GM15510 (cell line): ENCODE results near the gene SC5D.

Experiments used
- POLR2A ChIP-seq: IDR thresholded peaks from 3 replicates; pipeline ENCODE4 v1.6.1; 2011; ENCODE audit warnings: borderline replicate concordance; ENCODE audit not compliant: insufficient read length; ENCODE audit errors: extremely low read depth

SC5D gene, protein sequence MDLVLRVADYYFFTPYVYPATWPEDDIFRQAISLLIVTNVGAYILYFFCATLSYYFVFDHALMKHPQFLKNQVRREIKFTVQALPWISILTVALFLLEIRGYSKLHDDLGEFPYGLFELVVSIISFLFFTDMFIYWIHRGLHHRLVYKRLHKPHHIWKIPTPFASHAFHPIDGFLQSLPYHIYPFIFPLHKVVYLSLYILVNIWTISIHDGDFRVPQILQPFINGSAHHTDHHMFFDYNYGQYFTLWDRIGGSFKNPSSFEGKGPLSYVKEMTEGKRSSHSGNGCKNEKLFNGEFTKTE

DNA sequence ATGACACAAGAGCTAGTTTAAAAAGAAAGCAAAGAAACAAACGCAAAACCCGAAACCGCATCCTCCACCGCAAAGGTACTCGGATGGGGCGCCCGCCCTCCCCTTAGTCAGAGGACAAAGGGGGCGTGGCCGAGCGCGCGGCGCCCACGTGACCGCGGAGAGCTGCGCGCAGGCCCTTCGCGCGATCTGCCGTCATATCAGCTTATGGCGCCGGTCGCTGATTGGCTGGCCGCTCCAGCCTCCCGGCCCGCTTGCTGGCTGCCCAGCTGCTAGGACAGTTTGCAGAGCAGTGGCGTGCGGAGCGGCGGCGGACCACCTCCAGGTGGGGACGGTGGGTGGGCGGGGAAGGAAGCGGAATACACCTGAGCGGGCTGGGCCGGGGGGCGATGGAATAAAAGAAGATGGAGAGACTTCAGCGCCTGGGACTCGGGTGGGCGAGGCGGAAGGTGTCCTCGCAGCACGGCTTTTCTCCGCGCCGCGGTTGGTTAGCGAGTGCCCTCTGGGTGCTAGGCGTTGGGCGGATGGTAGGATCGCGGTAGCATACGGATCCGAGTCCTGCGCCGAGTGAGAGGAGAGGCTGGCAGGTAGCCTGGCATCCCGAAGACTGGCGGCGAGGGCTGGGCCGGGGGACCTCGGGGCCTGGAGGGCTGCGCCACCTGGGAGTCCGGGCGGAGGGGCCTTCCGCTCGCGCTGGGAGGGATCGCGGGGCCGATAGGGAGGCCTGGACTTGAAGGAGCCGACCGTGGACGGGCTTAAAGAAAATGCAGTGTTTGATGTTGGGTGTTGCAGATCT lies at the start of gene SC5D:
SC5D (plus strand) TSS at position 277 of the 793 bp plus-strand sequence. CDS start 10,605 bp downstream, outside the sequence.
- TF ChIP-seq POLR2A = peak; percentile 92

DNA sequence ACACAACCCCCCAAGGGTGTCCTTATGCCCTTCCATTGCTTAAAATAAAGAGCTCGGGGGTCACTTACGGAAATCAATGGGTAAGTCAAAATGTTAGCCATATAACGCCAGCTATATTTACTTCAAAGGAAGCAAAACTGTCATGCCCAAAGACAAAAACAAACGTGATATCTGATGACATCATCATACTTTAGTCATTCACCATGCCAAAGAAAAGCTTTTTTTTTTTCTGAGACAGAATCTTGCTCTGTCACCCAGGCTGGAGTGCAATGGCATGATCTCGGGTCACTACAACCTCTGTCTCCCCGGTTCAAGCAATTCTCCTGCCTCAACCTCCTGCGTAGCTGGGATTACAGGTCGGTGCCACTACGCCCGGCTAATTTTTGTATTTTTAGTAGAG lies 47.7 kb upstream of the SC5D start:
- TF ChIP-seq POLR2A = no peak

DNA sequence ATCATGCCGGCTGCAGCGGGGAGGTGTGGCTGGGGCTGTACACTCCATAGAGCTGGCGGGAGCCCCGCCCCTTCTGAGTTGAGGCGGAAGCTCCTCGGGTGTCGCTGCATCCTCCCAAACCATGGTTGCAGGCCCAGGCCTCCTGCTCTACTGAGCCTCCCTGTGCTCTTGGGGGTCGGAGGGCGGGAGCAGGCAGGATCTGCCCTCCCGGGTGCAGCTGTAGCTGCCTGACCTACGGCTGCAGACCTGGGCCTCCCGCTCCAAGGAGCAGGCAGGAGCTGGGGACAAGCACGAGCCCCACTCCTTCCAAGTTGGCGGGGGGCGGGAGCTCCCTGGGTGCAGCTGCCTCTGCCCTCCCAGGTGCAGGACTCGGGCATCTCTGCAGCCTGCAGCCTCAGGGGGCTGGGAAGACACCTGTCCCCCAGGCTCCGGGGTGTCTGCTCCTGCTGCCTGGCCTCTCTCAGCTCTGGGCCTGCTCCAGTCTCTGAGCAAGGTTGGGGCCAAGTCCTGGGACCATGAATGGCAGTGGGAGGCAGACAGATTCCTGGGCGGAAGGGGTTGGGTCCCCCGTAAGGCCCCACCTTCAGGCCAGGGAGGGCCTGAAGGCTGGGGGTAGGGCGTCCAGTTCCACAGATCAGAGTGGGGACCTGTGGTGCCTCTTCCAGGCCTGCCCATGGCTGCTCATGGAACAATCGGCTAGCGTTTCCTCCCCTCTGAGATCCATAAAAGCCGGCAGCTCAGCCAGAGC lies 46.4 kb upstream of the SC5D start:
- TF ChIP-seq POLR2A = no peak

DNA sequence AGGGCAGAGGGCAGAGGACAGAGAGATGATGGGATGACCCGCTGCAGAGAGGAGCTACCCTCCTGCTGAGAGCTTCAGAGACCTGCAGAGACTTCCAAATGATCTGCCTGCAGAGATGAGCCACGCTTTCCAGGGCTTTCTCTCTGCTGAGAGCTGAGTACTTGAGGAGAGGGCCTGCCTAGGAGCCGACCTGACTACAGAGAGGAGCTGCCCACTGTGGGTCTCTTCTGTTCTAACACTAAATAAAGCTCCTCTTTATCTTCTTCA lies 45.9 kb upstream of the SC5D start:
- TF ChIP-seq POLR2A = no peak

DNA sequence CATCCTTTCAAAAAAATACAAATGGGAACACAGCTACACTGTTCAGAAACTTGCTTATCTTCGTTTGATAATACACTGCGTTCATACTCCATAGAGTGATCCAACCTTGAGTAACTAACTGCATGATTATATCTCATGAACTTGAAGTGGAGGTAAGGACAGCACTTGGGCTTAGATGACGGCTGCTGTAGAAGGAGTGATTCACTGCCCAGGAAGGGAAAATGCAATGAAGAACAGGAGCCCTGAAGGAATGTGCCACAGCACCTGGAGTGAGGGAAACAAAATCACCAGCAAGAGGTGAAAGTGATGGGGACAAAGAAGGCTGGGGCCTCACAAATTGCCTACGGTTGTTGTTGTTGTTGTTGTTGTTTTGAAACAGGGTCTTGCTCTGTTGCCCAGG lies 44.1 kb upstream of the SC5D start:
- no peak for TF ChIP-seq POLR2A

DNA sequence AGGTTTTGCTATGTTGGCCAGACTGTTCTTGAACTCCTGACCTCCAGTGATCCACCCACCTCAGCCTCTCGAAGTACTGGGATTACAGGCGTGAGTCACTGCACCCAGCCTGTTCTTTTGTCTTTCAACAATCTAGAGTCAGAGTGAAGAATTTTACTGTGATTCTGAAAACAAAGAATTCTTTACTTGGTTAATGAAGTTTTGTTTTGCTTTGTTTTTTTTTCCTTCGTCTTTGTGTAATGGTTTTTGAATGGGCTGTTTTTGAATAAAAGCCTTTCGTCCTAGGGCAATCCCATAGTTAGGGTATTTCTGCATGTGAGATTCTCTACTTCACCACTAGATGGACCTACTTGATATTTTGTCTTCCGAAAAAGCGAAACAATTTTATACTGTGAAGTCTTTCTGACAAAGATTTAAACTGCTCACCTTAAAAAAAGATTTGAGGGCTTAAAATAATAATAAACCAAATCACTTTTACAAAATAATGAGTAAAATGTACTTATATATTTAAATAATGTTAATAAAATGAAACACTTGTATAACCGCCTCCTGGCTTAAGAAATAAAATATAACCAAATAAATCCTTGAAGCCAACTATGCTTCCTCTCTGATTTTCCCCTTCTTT lies 43.4 kb upstream of the SC5D start:
- no peak for TF ChIP-seq POLR2A

DNA sequence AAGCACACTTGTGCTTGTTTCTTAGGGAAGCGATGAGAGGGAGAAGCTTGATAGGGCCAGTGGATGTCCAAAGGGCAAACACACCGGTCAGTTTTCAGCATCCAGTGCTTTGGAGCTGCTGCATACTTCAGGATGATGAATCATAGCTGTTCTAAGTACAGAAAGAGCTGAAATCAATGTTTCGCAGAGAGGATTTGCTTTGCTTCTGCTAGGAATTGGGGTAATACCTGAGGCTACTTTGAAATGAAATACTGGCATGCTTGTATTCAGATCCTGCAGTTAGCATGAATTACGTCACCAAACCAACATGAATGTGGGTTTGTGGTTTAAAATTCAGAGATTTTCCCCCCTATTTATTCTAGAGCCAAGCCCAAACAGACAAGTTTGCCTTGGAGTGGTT lies 41.7 kb upstream of the SC5D start:
- no peak for TF ChIP-seq POLR2A

DNA sequence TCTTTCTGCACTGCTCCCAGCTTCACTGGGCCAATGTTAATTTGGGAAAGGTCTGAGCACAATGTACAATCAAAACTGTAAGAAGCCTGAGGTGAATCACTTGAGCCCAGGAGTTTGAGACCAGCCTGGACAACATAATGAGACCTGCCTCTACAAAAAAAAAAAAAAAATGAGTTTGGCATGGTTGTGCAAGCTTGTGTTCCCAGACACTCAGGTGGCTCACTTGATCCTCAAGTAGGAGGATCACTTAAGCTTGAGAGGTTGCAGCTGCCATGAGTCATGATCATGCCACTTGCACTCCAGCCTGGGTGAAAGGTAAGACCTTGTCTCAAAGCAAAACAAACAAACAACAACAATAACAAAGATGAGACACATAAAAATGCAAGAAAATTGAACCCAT lies 38.6 kb upstream of the SC5D start:
- no peak for TF ChIP-seq POLR2A

DNA sequence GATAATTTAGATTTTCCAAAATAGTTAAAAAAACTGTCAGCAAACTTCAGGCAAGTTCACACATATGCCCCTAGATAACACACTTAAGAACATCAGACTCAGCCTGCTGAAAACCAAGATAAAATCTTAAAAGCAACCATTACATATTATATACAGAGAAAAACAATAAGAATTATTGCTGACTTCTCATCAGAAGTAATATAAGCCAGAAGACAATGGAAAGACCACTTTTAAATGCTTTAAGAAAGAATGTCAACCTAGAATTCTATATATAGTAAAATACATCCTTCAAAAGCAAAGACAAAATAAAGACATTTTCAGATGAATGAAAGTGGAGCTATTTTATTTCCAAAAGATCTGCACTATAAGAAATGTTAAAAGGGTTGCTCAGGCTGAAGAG lies 37.8 kb upstream of the SC5D start:
- TF ChIP-seq POLR2A = no peak

DNA sequence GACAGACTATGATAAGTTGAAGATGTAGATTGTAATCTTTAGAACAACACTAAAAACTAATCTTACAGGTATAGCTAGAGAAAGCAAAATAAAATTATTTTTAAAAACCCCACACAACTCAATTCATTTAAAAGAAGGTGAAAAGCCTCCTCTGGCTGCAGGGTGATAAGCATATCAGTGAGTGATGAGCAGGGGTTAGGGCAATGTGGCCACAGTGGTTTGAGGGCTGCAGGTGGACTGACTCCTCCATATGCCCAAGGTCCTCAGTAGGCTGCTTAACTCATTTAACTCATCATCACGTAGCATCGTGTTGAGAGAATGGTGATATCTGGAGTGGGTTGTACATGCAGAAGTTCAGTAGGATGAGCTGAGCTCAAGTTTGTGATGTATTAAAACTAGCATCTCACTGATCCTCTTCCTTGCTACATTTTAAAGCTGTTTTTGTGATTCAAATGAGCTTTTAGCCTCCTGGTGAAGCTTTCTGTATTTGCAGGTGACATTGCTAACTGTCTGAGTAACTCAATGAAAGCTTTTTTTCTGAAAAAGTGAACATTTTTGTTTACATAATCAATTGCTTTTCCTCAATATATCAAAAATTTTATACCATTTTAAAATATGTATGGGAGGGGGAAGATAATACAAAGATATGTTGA lies 37.0 kb upstream of the SC5D start:
- TF ChIP-seq POLR2A = no peak

DNA sequence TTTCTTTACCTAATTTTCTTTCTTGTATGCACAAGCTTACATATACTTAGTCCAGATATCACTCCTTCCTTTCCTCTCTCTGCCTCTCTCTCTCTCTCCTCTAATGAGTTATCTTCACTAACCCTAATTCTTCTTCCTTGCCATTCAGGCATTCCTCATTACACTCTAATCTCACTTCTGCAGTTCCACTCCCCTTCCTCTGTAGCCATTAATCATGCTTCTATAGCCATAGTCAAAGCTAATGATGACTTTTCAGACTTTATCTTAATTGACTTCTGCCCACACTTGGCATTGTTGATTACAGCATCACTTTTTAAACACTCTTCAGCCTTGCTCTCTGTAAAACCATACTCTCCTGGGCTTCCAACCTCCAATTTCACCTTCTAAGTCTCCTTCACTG lies 35.3 kb upstream of the SC5D start:
- TF ChIP-seq POLR2A = no peak

DNA sequence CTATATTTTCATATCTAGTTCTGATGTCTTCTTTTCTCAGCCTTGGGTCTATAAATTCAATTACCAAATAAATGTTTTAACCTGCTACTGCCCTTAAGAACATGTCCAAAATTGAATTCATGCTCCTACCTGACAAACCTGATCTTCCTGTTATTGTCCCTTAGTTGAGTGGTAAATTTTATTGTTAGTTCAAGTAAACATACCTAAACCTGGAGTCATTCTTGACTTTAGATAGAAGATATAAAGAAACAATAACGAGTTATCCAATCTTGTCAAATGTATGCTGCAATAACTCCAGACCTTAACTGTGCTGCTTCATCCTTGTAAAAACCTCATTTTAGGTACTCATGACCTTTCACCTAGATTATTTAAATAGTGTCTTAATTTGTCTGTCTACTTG lies 34.6 kb upstream of the SC5D start:
- no peak for TF ChIP-seq POLR2A

DNA sequence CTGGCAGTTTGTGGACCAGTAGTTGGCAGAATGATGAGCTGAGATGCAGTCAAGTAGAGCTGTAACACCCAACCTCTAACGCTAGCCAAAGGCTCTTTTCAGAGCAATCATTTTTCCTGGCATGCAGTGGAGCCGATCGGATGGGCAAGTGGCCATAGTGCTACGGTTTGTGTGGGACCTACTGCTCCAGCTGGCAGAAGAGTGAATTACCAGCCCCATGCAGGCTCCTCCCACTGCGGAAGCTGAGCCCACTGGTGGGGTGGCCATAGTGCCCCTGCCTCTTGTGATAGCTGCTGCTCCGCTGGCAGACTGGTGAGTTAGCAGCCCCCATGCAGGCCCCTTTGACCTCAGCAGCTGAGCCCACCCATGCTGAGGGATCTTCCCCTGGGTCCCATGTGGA lies 27.0 kb upstream of the SC5D start:
- no peak for TF ChIP-seq POLR2A

DNA sequence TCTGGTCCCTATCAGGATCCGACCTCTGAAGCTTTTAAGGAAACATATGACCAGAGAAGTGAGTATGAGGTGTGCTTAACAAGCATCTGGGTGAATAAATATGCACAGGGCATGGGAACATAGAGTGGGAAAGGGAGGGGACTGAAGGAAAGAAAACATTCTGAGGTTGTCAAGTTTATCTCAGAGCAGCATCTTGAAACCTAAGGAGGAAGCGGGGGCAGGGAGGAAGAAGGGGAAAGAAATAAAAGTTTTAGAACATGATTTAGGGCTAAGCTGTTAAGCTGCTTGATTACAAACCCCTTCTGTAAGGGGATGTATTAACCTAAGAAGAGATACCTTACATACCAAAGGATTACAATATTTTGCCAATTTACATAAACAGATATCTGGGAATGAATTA lies 24.0 kb upstream of the SC5D start:
- TF ChIP-seq POLR2A = no peak
